ENCODE data around the gene POLG2. TPM values are rescaled to one million over a fixed set of nuclear protein-coding genes. Genes with fewer than 3 reads are reported as not detected.
"Not testable (repeated sequence)": the region's sequence is repeated elsewhere in the genome, so short reads cannot be mapped to it uniquely, and the experiment has no call there.

Gene POLG2
- total RNA-seq, 4 donors from 2014 or later: 5.9 to 17.1 (median 10.3) TPM

DNA sequence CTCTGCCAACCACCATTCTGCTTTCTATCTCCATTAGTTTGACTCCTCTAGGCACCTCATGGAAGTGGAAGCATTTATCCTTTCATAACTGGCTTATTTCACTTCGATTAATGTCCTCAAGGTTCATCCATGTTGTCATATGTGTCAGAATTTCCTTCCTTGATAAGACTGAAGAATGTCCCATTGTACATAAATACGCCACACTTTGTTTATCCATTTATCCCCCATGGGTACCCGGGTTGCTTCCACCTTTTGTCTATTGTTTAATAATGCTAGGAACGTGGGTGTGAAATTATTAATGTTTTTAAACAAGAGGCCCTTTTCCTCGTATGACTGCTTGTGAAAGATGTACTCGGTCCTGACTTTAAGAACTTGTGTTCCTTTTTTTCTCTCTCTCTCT, 35.1 kb downstream of the POLG2 start:
- H3K4me3 ChIP-seq: no peak overlapping the region
- H3K36me3 ChIP-seq: no peaks in the 10 kb centered on the region
- no peak overlapping the region for H3K27ac ChIP-seq
- no peaks in the 10 kb centered on the region for H3K27me3 ChIP-seq
- H3K4me1 ChIP-seq: peaks cover 0 to 22% (median 7%) of the 10 kb centered on the region in 4 donors
- WGBS, 2 donors: 42 to 44% methylated on average over 6 of the region's 6 CpGs
- DNase-seq (ENCODE audit: low spot score in 2 of 2): no peak
- TF ChIP-seq, protein P1, sequence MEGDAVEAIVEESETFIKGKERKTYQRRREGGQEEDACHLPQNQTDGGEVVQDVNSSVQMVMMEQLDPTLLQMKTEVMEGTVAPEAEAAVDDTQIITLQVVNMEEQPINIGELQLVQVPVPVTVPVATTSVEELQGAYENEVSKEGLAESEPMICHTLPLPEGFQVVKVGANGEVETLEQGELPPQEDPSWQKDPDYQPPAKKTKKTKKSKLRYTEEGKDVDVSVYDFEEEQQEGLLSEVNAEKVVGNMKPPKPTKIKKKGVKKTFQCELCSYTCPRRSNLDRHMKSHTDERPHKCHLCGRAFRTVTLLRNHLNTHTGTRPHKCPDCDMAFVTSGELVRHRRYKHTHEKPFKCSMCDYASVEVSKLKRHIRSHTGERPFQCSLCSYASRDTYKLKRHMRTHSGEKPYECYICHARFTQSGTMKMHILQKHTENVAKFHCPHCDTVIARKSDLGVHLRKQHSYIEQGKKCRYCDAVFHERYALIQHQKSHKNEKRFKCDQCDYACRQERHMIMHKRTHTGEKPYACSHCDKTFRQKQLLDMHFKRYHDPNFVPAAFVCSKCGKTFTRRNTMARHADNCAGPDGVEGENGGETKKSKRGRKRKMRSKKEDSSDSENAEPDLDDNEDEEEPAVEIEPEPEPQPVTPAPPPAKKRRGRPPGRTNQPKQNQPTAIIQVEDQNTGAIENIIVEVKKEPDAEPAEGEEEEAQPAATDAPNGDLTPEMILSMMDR (IDR thresholded peaks at IDR 0.05): no peak
- TF ChIP-seq EP300 (IDR thresholded peaks at IDR 0.05): no peak
- no peak for TF ChIP-seq POLR2A (IDR thresholded peaks at IDR 0.05)
- no peaks in the 10 kb centered on the region for H3K9me3 ChIP-seq

GRCh38 chr17:64460955-64461354, 35.9 kb downstream of the POLG2 start:
- Histone ChIP-seq H3K4me1 (peaks cover 0 to 22% (median 12%) of the 10 kb centered on the region in 4 donors), H3K4me3 (no peak overlapping the region), H3K9me3 (no peaks in the 10 kb centered on the region), H3K27me3 (no peaks in the 10 kb centered on the region), H3K27ac (no peak overlapping the region), H3K36me3 (no peaks in the 10 kb centered on the region)
- TF ChIP-seq EP300 (IDR thresholded peaks at IDR 0.05) (no peak), POLR2A (IDR thresholded peaks at IDR 0.05) (no peak)
- TF ChIP-seq, protein P1 (IDR thresholded peaks at IDR 0.05): no peak
- WGBS, 2 donors: 53 to 57% methylated on average over 8 of the region's 8 CpGs
- DNase-seq (ENCODE audit: low spot score in 2 of 2): no peak

- not testable (repeated sequence) for H3K36me3 ChIP-seq; H3K4me3 ChIP-seq; DNase-seq (ENCODE audit: low spot score in 2 of 2); H3K27me3 ChIP-seq; H3K9me3 ChIP-seq; H3K27ac ChIP-seq
- peaks cover 0 to 22% (median 12%) of the 10 kb centered on the region in 4 donors for H3K4me1 ChIP-seq
- 96 to 97% methylated on average over 7 of the region's 7 CpGs for WGBS, 2 donors
Measured at GRCh38 chr17:64459818-64460217, 37.0 kb downstream of the POLG2 start.

DNA sequence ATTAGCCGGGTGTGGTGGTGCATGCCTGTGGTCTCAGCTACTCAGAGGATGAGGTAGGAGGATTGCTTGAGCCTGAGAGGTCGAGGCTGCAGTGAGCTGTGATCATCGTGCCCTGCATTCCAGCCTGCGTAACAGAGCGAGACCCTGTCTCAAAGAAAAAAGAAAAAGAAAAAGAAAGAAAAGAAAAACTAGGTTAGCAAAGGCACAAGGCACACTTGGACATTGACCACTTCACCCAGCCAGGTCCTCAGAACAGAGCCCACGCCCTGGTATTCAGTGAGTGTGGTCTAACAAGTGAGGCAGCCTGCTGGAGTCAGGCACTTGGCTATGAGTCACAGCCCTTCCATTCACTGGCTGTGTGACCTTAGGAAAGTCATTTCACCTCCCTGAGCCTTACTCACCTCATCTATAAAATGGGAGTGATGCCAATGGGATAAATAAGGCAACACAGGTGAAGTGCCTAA, 37.5 kb downstream of the POLG2 start:
- Histone ChIP-seq H3K4me1 (peaks cover 0 to 22% (median 12%) of the 10 kb centered on the region in 4 donors), H3K36me3 (no peaks in the 10 kb centered on the region), H3K9me3 (no peaks in the 10 kb centered on the region), H3K4me3 (no peak overlapping the region), H3K27me3 (no peaks in the 10 kb centered on the region), H3K27ac (no peak overlapping the region)
- DNase-seq (ENCODE audit: low spot score in 2 of 2): no peak
- WGBS, 2 donors: 74% methylated on average over 6 of the region's 6 CpGs
- no peak for TF ChIP-seq POLR2A (IDR thresholded peaks at IDR 0.05)
- TF ChIP-seq EP300 (IDR thresholded peaks at IDR 0.05): no peak

GRCh38 chr17:64458756-64459155, 38.1 kb downstream of the POLG2 start:
- H3K4me3 ChIP-seq: no peak overlapping the region
- WGBS, 2 donors: 71 to 80% methylated on average over 8 of the region's 8 CpGs
- H3K27me3 ChIP-seq: no peaks in the 10 kb centered on the region
- no peaks in the 10 kb centered on the region for H3K36me3 ChIP-seq
- H3K27ac ChIP-seq: no peak overlapping the region
- H3K9me3 ChIP-seq: no peaks in the 10 kb centered on the region
- no peak for DNase-seq (ENCODE audit: low spot score in 2 of 2)
- H3K4me1 ChIP-seq: peaks cover 0 to 22% (median 12%) of the 10 kb centered on the region in 4 donors
- no peak for TF ChIP-seq EP300 (IDR thresholded peaks at IDR 0.05)
- TF ChIP-seq POLR2A (IDR thresholded peaks at IDR 0.05): no peak
- TF ChIP-seq, protein P1 (IDR thresholded peaks at IDR 0.05): no peak

DNA sequence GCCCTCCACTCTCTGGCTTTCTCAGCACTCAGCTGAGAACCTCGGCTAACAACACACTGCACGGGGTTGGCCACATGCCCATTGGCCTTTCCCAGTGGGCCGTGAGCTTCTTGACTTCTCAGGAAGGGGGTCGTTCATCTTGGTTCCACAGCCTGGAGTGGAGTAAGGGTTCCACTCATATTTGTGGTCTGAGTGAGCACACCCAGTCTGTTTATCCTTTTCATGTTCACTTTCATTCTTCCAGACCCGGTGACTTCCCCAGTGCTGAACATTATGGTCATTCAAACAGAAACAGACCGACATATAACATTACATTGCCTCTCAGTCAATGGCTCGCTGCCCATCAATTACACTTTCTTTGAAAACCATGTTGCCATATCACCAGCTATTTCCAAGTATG, 39.7 kb downstream of the POLG2 start:
- WGBS, 2 donors: 43 to 49% methylated on average over 7 of the region's 7 CpGs
- H3K36me3 ChIP-seq: no peaks in the 10 kb centered on the region
- H3K4me1 ChIP-seq: peaks cover 0 to 22% (median 12%) of the 10 kb centered on the region in 4 donors
- TF ChIP-seq EP300 (IDR thresholded peaks at IDR 0.05): no peak
- TF ChIP-seq, protein P1 (IDR thresholded peaks at IDR 0.05): no peak
- no peak for TF ChIP-seq POLR2A (IDR thresholded peaks at IDR 0.05)
- no peaks in the 10 kb centered on the region for H3K27me3 ChIP-seq
- H3K27ac ChIP-seq: peak overlapping the region in 1 of 4 donors; percentile 3
- no peaks in the 10 kb centered on the region for H3K9me3 ChIP-seq
- H3K4me3 ChIP-seq: no peak overlapping the region
- no peak for DNase-seq (ENCODE audit: low spot score in 2 of 2)

Data from tibial nerve (tissue), 4 donors.